CD4-positive, alpha-beta T cell treated with Interferon gamma for 1 hour (primary cell): Measurements from ENCODE around the gene DIP2B.
"Not testable (repeated sequence)": the region's sequence is repeated elsewhere in the genome, so short reads cannot be mapped to it uniquely, and the experiment has no call there.

Experiments
- DNase-seq: peaks from one replicate; pipeline ENCODE4 v3.0.0-alpha.2; 2020

DIP2B gene

GRCh38 chr12:50555471-50555885, 50.7 kb downstream of the DIP2B start:
- no peak for DNase-seq

- no peak for DNase-seq
Measured at GRCh38 chr12:50556273-50556672, 51.5 kb downstream of the DIP2B start.

GRCh38 chr12:50556796-50557195, 52.0 kb downstream of the DIP2B start:
- DNase-seq: not testable (repeated sequence)

- no peak for DNase-seq
Measured at GRCh38 chr12:50557421-50557820, 52.6 kb downstream of the DIP2B start.

GRCh38 chr12:50558970-50559369, 54.2 kb downstream of the DIP2B start:
- DNase-seq: no peak

GRCh38 chr12:50562520-50563433, 58.0 kb downstream of the DIP2B start:
- no peak for DNase-seq

- DNase-seq: no peak
Measured at GRCh38 chr12:50563434-50563787, 58.6 kb downstream of the DIP2B start.

GRCh38 chr12:50564237-50564947, 59.6 kb downstream of the DIP2B start:
- no peak for DNase-seq

- no peak for DNase-seq
Measured at GRCh38 chr12:50564948-50565297, 60.1 kb downstream of the DIP2B start.

- DNase-seq: no peak
Measured at GRCh38 chr12:50566066-50566465, 61.3 kb downstream of the DIP2B start.

GRCh38 chr12:50567926-50568325, 63.1 kb downstream of the DIP2B start:
- DNase-seq: no peak

GRCh38 chr12:50568338-50569091, 63.7 kb downstream of the DIP2B start:
- DNase-seq: no peak

- DNase-seq: no peak
Measured at GRCh38 chr12:50569321-50569720, 64.5 kb downstream of the DIP2B start.

GRCh38 chr12:50569876-50570275, 65.1 kb downstream of the DIP2B start:
- DNase-seq: no peak

GRCh38 chr12:50571786-50572185, 67.0 kb downstream of the DIP2B start:
- DNase-seq: no peak

GRCh38 chr12:50572287-50572686, 67.5 kb downstream of the DIP2B start:
- no peak for DNase-seq

- DNase-seq: no peak
Measured at GRCh38 chr12:50572760-50573159, 68.0 kb downstream of the DIP2B start.

GRCh38 chr12:50573271-50573670, 68.5 kb downstream of the DIP2B start:
- DNase-seq: no peak

- no peak for DNase-seq
Measured at GRCh38 chr12:50574601-50575348, 70.0 kb downstream of the DIP2B start.

- no peak for DNase-seq
Measured at GRCh38 chr12:50579757-50580267, 75.0 kb downstream of the DIP2B start.

GRCh38 chr12:50580436-50580835, 75.7 kb downstream of the DIP2B start:
- DNase-seq: no peak
